ENCODE results near the gene KRTCAP2.
A peak's percentile ranks its signal among the peaks of the same experiment; 100 is the strongest.

KRTCAP2 gene

DNA sequence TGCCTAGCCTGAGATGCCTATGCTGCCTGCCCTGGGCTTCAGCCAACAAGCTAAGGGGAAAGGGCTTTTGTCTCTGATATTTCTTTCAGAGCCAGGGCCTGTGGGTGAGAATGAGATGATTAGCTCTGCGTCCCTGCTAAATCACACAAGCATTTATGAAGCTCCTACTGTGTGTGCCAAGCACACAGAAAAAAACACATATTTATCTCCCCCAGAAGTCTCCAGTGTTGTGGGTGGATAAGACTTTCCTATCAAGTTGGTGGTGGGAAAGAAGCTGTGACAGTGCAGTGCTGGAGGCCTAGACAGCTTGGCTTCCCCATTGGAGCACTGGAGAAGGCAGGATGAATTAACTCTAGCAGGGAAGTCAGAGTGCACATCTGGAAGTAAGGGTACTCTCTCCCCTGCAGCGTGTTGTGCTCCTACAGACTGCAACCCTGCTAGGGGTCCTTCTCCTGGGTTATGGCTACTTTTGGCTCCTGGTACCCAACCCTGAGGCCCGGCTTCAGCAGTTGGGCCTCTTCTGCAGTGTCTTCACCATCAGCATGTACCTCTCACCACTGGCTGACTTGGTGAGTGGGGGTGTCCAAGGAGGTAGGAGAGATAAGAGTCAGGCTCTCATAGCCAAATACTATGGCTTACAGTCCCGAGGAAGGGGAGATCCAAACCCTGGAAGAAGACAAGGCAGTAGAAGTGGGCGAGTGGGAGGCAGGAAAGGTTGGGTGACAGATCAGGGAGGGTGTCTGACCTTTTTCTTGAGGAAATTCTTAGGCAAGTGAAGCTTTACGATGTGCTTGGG is 35.8 kb downstream of the KRTCAP2 start:
- no peak for DNase-seq (ENCODE audit: low read depth)
- H3K4me3 ChIP-seq (ENCODE audit: low read depth, low read length), result peak overlapping the region; percentile 82
- TF ChIP-seq, protein P1, sequence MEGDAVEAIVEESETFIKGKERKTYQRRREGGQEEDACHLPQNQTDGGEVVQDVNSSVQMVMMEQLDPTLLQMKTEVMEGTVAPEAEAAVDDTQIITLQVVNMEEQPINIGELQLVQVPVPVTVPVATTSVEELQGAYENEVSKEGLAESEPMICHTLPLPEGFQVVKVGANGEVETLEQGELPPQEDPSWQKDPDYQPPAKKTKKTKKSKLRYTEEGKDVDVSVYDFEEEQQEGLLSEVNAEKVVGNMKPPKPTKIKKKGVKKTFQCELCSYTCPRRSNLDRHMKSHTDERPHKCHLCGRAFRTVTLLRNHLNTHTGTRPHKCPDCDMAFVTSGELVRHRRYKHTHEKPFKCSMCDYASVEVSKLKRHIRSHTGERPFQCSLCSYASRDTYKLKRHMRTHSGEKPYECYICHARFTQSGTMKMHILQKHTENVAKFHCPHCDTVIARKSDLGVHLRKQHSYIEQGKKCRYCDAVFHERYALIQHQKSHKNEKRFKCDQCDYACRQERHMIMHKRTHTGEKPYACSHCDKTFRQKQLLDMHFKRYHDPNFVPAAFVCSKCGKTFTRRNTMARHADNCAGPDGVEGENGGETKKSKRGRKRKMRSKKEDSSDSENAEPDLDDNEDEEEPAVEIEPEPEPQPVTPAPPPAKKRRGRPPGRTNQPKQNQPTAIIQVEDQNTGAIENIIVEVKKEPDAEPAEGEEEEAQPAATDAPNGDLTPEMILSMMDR (IDR thresholded peaks at IDR 0.05; ENCODE audit: control insufficient read depth, extremely low read depth, insufficient read depth), result no peak

DNA sequence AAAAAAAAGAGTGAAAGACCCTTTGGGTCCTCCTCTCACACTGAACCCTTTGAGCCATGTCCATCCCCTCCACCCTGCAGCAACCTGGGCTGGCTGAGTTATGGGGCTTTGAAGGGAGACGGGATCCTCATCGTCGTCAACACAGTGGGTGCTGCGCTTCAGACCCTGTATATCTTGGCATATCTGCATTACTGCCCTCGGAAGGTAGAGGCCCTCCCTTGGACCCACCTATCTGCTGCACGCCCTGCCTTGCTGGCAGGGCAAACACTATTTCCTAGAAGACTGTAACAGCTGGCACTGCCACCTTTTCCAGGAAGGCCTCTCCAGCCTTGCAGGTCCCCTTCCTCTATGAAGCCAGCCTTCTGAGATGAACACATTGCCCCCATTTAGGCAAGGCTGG is 36.4 kb downstream of the KRTCAP2 start:
- no peak for DNase-seq (ENCODE audit: low read depth)
- peak overlapping the region; percentile 82 for H3K4me3 ChIP-seq (ENCODE audit: low read depth, low read length)
- TF ChIP-seq, protein P1 (IDR thresholded peaks at IDR 0.05; ENCODE audit: control insufficient read depth, extremely low read depth, insufficient read depth), result no peak

DNA sequence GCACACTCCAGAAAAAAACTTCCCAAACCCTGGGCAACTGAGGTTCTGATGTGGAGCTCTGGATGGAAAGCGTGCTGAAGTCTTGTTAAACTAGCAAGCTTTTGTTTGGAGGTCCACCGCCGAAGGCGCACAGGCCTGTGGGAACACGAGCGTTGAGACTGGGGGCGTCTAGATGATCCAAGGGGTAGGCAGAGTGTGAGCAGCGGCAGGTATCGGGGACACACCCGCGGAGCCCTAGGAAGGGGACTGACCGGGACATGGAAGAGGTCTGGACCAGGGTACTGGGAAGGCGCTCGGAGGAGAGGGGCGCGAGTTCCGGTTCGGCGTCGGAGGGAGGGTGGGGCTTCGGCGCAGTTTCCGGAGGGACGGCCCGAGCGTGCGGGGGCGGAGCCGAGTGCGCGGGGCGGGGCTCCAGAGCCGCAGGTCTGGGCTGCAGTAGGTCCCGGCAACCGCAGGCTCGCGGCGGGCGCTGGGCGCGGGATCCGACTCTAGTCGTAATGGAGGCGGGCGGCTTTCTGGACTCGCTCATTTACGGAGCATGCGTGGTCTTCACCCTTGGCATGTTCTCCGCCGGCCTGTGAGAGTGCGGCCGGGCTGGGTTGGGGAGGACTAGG is 37.6 kb downstream of the KRTCAP2 start, which contains the start of gene SLC50A1:
Gene SLC50A1 (plus strand): TSS at position 438 of the 614 bp plus-strand sequence. CDS start 60 bp downstream, at position 498.
- TF ChIP-seq, protein P1 (IDR thresholded peaks at IDR 0.05; ENCODE audit: control insufficient read depth, extremely low read depth, insufficient read depth), result no peak
- peak within 1 kb of the TSS; percentile 82 for H3K4me3 ChIP-seq (ENCODE audit: low read depth, low read length)
- peak; percentile 67 for DNase-seq (ENCODE audit: low read depth)

DNA sequence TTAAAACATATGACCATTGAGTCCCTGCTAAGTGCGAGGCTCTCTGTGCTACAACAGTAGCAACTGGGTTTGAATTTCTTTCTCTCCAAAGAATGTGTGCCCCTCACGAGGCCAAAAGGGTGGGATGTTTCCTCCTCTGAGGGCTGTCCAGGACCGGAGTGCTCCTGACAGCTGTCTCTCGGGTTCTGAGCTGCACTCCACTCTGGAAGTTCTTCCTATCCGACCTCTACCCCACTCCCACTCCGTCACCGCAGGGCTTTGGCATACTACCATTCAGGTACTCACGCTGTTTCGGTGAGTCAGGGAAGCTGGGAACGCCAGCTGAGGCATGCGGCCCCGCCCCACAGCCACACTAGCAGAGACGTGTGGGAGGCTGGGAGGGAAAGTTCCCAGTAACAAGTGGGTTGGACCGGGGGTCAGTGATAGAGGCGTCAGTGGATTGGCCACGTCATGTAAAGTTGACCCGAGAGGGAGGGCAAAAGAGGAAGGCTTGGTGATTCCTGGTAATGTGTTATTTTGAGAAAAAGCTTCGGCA is 38.2 kb downstream of the KRTCAP2 start:
- DNase-seq (ENCODE audit: low read depth), result peak; percentile 79
- TF ChIP-seq, protein P1 (IDR thresholded peaks at IDR 0.05; ENCODE audit: control insufficient read depth, extremely low read depth, insufficient read depth), result no peak
- peak overlapping the region; percentile 82 for H3K4me3 ChIP-seq (ENCODE audit: low read depth, low read length)

DNA sequence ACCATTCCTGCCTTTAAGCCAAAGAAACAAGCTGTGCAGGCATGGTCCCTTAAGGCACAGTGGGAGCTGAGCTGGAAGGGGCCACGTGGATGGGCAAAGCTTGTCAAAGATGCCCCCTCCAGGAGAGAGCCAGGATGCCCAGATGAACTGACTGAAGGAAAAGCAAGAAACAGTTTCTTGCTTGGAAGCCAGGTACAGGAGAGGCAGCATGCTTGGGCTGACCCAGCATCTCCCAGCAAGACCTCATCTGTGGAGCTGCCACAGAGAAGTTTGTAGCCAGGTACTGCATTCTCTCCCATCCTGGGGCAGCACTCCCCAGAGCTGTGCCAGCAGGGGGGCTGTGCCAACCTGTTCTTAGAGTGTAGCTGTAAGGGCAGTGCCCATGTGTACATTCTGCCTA is 38.8 kb downstream of the KRTCAP2 start:
- peak overlapping the region; percentile 82 for H3K4me3 ChIP-seq (ENCODE audit: low read depth, low read length)
- no peak for DNase-seq (ENCODE audit: low read depth)
- TF ChIP-seq, protein P1 (IDR thresholded peaks at IDR 0.05; ENCODE audit: control insufficient read depth, extremely low read depth, insufficient read depth), result no peak

DNA sequence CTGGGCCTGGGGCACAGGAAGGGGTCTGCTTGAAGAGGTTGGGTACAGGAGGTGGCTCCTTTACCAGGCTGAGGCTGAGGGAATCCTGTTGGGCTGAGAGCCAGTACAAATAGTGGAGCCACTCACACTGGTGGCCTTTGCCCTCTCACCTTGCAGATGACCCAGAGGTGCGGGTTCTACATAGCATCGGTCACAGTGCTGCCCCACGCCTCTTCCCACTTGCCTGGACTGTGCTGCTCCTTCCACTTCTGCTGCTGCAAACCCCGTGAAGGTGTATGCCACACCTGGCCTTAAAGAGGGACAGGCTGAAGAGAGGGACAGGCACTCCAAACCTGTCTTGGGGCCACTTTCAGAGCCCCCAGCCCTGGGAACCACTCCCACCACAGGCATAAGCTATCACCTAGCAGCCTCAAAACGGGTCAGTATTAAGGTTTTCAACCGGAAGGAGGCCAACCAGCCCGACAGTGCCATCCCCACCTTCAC is 39.3 kb downstream of the KRTCAP2 start:
- TF ChIP-seq, protein P1 (IDR thresholded peaks at IDR 0.05; ENCODE audit: control insufficient read depth, extremely low read depth, insufficient read depth), result no peak
- H3K4me3 ChIP-seq (ENCODE audit: low read depth, low read length), result no peak overlapping the region
- no peak for DNase-seq (ENCODE audit: low read depth)

Measured in LNCaP clone FGC (cell line).